HG02970 (cell line): ENCODE measurements around the gene DAB2IP.

Source experiments
- ATAC-seq: cut with Tn5 transposase; IDR thresholded peaks from one replicate; pipeline ENCODE4 v1.9.1; 2021; ENCODE audit warnings: mild to moderate bottlenecking, moderate library complexity, moderate number of reproducible peaks; ENCODE audit not compliant: unreplicated experiment, low FRiP score

DAB2IP gene

DNA sequence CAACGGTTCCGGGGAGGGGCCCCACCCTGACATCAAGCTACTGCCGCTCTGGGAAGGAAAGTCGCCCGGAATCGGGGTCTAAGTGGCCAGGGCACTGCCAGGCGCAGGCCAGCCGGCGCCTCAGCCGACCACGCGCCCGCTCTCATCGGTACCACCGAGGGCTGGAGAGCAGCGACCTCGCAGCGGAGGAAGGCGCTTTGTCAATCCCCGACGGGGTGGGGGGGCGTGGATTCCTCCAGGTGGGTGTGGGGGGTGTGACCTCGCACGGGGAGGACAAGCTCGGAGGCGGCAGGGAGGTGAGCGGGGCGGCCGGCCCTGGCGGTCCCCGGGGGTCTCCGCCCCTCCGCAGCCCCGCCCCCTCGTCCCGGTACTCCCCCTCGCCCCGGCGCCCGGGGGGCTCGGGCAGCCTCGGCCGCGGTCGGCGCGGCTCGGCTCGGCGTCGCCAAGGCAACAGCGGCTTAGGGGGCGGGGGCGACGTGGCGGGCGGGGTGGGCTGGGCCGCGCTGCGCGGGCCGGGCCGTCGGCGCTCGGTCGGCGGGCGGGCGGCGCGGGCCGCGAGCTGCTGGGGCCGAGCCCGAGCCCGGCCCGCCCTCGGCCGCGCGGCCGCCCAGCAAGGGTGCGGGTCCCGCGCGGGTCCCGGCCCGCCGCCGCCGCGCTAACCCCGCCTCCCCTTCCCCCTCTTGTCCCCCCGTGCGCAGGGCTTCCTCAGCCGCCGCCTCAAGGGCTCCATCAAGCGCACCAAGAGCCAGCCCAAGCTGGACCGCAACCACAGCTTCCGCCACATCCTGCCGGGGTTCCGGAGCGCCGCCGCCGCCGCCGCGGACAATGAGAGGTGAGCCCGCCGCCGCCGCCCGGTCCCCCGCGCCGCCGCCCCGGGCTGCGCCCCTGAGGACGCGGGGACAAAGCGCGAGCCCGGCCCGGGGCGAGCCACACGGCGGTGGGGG lies 47.5 kb downstream of the DAB2IP start:
- ATAC-seq: no peak

DNA sequence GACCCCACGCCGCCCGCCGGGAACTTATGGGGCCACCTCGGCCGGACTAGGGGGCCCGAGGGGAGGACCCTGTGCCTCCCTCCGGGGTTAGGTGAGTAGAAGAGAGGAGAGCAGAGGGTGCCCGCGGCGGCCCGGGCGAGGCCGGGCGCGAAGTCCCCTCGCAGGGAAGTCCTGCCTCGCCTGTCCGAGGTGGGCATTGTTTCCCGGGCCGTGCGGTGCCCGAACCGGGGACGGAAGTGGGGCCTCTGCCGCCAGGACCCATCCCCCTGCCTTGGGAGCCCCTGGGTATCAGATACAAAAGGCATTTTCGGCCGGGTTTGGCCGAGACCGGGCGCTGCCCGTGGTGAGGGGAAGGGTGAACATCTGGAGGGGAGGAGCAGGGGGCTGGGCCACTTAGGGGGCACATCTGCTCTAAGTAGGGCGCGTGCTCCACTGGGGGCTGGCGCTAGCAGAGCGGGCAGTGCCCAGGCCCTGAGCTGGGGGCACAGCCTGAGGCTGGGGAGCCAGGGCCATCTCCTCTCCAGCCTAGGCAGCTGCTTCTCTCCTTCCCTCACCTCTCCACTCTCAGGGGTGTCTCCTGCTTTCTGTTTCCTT lies 48.2 kb downstream of the DAB2IP start:
- no peak for ATAC-seq

GRCh38 chr9:121700165-121700831 lies 48.9 kb downstream of the DAB2IP start:
- ATAC-seq: no peak

DNA sequence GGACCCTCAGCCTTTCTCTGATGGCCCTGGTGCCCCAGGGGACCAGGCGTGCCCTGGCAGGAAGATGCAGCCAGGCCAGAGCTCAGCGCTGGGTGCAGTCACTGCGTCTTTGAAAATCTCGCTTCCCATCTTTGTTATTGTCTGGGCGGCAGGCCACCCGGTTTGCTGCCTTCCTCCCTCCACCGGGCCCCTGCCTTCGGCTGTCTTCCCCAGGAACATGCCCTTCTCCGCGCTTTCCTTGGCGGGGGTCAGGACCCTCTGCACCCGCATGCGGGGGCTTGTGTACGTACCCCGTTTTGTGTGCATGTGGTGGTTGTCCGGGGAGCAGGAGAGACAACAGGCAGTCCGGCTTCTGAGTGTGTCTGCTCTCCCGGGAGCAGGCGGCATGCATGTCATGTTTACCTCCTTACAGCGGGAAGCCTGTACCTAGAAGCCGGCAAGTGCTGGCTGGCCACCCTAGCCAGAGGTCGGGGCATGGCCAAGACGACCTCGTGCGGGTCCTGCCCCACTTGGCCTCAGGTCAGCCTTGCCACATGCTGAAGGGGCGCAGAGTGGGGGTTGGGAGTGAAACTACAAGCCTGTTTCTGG lies 49.5 kb downstream of the DAB2IP start:
- no peak for ATAC-seq

GRCh38 chr9:121701736-121702261 lies 50.4 kb downstream of the DAB2IP start:
- no peak for ATAC-seq

- no peak for ATAC-seq
Observed at GRCh38 chr9:121703014-121703734, 51.7 kb downstream of the DAB2IP start.

GRCh38 chr9:121704281-121704680 lies 52.8 kb downstream of the DAB2IP start:
- no peak for ATAC-seq

DNA sequence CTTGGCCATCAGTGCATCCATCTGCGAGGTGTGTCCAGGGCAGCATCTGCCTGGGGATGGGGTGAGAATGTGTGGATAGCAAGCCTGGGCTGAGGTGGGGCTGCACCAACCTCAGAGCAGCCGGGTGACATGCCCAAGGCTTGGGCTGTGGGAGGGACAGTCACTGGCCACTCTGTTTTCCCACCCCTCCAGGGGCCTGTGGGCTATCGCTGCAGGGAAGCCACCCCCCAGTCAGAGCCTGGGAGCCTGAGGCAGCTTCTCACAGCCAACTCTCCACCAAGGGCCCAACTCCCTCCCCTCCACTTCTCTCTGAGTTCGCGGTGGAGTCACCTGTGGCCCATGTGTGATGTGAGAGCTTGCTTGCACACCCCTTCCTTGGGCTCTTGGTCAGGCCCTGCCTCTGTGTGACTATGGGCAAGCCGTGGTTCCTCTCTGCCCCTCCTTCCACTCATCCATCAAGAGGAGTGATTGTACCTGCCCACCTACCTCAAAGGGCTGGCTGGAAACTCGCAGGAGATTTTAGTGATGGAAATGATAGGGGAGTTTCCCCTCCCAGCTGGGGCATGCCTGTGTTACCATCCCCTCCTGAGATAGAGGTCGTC lies 54.8 kb downstream of the DAB2IP start:
- ATAC-seq: no peak

DNA sequence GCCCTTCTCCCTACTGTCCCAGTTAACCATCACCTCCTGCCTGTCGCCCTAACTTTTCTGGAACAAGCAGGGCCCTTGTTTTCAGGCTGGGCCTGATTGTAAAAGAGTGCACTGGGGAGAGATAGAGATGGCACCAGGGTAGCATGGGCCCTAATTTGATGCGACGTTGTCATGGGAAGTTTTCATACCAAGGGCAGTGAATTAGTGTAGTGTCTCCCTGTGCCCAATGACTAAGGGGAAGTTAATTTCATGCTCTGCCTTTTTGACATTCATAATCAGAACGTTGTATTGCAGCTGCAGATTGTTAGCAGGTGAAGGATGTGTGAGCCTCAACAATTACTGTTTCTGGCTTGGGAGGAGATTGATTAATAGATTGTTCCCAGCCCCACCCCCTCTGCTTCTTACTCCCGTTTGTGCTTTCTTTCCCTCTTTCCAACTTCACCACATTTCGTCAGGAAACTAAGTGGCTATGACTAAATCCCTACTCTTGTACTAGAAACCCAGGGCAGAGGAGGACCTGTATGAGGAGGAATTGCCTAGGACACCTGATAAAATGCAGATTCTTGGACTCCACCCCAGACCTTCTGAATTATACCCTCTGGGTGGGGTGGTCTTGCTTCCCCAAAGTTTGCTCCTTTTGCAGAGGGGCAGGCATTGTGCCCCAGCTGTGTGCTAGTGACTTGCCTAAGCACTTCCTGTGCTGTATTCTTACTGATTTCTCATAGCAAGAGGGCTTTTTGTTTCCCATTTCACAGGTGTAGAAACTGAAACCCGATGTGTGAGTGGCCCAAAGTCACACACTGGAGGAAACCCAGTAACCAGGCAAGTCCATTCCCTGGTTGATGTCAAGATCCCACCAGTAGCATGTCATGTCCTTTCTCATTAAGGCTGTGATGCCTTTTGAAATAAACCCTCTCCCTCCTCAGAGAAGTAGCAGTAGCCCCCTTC lies 56.3 kb downstream of the DAB2IP start:
- peak; percentile 73 for ATAC-seq

- ATAC-seq: no peak
Observed at GRCh38 chr9:121708768-121709488, 57.5 kb downstream of the DAB2IP start.

DNA sequence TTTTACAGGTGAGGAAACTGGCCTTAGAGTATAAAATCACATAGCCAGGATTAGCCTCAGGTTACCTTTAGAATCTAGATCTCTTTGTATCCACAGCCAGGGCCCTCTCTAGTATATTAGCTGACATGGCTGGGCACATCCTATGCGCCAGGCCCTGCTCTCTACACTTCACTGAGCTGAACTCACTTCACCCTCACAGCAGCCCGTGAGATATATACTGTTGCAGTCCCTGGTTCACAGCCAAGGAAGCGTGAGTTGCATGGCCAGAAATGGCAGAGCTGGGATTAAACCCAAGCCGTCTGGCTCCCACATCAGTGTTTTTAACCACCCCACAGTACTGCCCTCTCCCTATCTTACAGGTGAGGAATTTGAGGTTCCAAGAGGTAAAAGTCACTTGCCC lies 58.4 kb downstream of the DAB2IP start:
- no peak for ATAC-seq

DNA sequence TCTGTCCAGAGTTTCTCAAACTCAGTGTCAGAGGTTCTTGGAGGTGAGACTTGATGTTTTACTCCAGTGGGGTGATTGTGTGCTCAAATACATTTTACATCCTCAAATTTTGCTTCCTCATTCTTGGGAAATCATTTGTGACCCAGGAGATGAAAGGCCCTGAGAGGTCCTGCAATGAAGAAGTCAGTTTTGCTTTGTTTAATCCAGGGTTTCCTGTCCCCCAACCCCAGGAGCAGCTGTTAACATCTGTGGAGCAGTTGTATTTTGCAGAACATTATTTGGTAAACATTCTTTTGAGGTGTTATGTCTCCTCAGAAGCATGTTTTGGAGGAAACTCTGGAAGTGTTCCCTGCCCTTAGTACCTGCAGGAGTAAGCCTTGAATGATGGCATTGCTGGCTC lies 59.8 kb downstream of the DAB2IP start:
- no peak for ATAC-seq

- no peak for ATAC-seq
Observed at GRCh38 chr9:121711797-121712196, 60.4 kb downstream of the DAB2IP start.

GRCh38 chr9:121713400-121714070 lies 62.1 kb downstream of the DAB2IP start:
- no peak for ATAC-seq

DNA sequence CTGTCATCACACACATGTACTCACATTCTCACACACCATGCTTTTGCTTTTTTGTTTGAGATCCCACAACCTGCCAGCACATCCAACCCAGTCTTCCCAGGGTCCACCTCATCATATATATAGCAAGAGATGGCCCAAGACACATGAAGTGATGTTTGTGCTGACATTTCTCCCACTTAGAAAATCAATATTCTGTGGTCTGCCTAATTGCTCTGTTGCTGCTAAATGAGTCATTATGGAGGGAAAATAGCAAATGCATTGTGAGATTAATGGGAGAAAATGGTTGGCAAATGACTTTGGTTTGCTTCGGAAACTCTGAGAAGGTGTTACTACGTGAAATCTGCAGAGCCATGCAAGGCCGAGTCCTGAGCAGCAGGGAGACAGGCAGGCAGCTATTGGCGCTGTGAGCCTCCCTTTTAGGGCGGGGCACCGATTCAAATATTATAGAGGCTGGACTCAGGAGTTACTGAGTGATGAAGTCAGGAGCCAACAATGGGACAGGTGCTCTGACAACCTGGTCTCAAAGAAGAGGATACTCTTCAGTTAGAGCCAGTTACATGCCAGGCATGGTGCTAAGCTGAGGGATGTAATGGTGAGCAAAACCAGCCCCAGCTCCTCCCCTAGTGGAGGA lies 62.8 kb downstream of the DAB2IP start:
- no peak for ATAC-seq

DNA sequence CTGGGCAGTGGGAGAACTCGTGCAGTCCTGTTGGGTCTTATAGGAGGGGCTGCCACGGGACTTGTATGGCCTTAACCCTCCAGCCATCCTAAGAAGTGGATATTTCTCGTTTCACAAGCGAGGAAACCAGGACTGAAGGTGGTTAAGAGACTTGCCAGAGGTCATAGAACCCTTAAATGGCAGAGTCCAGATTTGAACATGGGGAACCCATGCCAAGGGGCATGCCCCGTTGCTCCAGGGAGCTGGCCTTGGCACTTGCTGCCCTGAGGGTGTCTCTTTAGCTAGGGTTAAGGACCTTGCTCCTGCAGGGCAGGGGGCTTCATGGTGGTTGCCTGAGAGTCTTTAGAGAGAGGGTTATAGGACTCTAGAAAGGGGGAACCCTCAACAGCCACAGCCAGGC lies 63.4 kb downstream of the DAB2IP start:
- no peak for ATAC-seq
